Stimulated activated naive CD8-positive, alpha-beta T cell treated with anti-CD3 and anti-CD28 coated beads, Interleukin-15, Interleukin-2, amounts not matched to agents 100 ng/mL and 50 ng/mL, for 24 hours (primary cell): Measurements from ENCODE around the gene NFATC3.

Source experiments
- H3K27ac Mint-ChIP-seq: one replicate; pipeline ENCODE4 v1.8.0; 2021; ENCODE audit warnings: mild to moderate bottlenecking, mixed read lengths
- H3K27me3 Mint-ChIP-seq: one replicate; pipeline ENCODE4 v1.8.0; 2021; ENCODE audit warnings: mixed read lengths
- H3K36me3 Mint-ChIP-seq: one replicate; pipeline ENCODE4 v1.8.0; 2021; ENCODE audit warnings: low read depth, mixed read lengths
- H3K4me1 Mint-ChIP-seq: one replicate; pipeline ENCODE4 v1.8.0; 2021; ENCODE audit warnings: low read depth, mixed read lengths
- H3K4me3 Mint-ChIP-seq: one replicate; pipeline ENCODE4 v1.8.0; 2021; ENCODE audit warnings: mild to moderate bottlenecking, mixed read lengths
- H3K9me3 Mint-ChIP-seq: one replicate; pipeline ENCODE4 v1.8.0; 2021; ENCODE audit warnings: mixed read lengths

Gene NFATC3

DNA sequence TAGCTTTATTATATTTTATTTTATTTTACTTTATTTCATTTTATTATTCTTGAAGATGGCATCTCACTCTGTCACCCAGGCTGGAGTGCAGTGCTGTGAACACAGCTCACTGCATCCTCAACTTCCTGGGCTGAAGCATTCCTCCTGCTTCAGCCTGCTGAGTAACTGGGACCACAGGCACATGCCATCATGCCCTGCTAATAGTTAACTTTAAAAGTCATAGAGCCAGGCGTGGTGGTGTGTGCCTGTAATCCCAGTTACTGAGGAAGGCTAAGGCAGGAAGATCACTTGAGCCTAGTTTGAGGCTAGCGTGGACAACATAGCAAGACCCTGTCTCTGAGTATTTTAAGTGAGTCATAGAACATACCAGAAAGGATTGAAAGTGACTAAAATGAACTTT is 112.1 kb downstream of the NFATC3 start:
- peaks cover 30% of the 10 kb centered on the region for H3K36me3 Mint-ChIP-seq
- H3K4me3 Mint-ChIP-seq, result no peak overlapping the region
- H3K27me3 Mint-ChIP-seq, result no peaks in the 10 kb centered on the region
- H3K27ac Mint-ChIP-seq, result no peak overlapping the region
- no peaks in the 10 kb centered on the region for H3K9me3 Mint-ChIP-seq
- peaks cover 21% of the 10 kb centered on the region for H3K4me1 Mint-ChIP-seq

DNA sequence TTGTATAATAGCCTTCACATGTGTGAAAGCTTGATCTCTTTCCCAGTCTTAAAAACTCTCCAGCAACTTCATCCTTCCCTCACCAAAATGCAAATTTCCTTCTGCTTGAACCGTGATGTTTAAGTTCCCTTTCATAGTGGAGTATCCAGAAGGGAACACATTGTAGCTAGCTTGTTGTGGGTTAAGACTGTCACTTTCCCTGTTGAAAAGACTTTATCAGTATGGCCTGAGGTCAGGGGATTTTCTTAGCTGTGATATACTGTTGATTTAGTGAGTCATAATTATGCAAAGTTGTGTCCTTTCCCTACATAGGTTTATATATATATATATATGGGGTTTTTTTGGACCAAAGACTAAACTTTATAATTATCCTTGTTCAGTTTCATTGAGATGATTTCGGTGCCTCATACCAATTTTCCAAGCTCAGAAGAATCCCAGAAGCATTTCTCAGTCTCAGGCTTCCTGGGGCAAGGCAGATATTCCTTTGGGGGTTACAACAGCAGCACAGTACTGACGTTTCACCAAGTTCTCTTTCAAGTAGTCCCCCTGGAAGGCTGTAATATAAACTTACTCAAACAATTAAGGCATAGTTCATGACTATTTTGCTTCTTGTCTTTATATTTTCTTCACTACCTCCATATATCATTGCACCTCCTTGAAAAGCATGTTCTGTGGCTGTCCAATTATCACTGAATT is 115.1 kb downstream of the NFATC3 start:
- no peak overlapping the region for H3K4me3 Mint-ChIP-seq
- no peaks in the 10 kb centered on the region for H3K9me3 Mint-ChIP-seq
- H3K36me3 Mint-ChIP-seq, result peaks cover 19% of the 10 kb centered on the region
- no peaks in the 10 kb centered on the region for H3K27me3 Mint-ChIP-seq
- H3K4me1 Mint-ChIP-seq, result peaks cover 21% of the 10 kb centered on the region
- peak overlapping the region; percentile 59 for H3K27ac Mint-ChIP-seq

DNA sequence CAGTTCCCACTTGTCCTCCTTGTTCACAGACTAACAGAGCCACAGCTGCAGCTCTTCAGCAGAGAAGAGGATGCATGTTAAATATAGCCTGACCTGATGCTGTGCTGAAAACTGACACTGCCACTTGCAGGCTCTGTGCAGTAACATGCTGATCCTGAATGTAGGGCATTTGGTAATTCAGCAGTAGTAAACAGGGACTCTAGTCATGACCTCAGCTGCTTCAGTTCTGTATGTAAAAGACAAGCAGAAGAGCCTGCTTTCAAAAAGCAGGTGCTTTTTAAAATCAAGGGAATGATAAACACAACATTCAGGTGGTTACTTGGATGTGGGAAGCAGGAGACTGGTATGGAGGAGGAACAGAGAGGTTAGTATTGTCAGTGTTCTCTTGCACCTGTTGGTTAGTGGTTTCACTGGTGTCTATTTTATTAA is 116.9 kb downstream of the NFATC3 start:
- Mint-ChIP-seq H3K9me3 (no peaks in the 10 kb centered on the region), H3K27ac (no peak overlapping the region), H3K4me1 (peaks cover 21% of the 10 kb centered on the region), H3K27me3 (no peaks in the 10 kb centered on the region), H3K36me3 (peaks cover 27% of the 10 kb centered on the region), H3K4me3 (no peak overlapping the region)

DNA sequence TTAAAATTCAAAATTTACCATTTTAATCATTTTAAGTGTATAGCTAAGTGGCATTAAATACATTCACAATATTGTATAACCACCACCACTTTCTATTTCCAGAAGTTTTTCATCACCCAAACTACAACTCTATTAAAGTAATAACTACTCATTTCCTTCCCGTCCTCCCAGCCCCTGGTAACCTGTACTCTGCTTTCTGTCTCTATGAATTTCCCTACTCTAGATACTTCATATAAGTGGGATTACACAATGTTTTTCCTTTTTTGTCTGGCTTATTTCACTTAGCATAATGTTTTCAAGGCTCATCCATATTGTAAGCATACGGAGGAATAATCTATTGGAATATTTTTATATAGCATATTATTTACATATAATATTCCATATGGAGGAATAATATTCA is 121.1 kb downstream of the NFATC3 start:
- Mint-ChIP-seq H3K4me3 (no peak overlapping the region), H3K9me3 (no peaks in the 10 kb centered on the region), H3K27ac (peak overlapping the region; percentile 43), H3K4me1 (peaks cover 25% of the 10 kb centered on the region), H3K36me3 (peaks cover 30% of the 10 kb centered on the region), H3K27me3 (no peaks in the 10 kb centered on the region)

DNA sequence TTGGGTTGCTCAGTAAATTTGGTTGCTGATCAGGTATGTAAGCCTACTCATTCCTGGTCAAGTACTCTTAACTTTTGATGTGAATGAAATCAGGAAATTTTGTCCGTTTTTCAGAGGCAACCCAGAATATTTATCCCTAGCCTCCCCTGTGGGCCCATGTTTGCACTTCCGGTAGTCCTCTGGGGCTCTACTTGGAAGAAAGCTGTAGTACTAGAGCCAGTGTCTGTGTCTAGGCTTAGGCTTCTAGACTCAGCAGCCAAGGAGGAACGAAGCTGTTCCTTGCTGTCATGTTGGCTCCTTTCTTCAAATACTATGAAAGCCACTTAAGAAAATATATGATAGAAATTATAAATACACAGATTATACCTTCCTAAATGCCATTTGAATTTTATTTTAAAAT is 129.6 kb downstream of the NFATC3 start:
- Mint-ChIP-seq H3K9me3 (no peaks in the 10 kb centered on the region), H3K4me1 (peaks cover 38% of the 10 kb centered on the region), H3K27me3 (no peaks in the 10 kb centered on the region), H3K4me3 (no peak overlapping the region), H3K36me3 (peaks cover 34% of the 10 kb centered on the region), H3K27ac (peak overlapping the region; percentile 52)

DNA sequence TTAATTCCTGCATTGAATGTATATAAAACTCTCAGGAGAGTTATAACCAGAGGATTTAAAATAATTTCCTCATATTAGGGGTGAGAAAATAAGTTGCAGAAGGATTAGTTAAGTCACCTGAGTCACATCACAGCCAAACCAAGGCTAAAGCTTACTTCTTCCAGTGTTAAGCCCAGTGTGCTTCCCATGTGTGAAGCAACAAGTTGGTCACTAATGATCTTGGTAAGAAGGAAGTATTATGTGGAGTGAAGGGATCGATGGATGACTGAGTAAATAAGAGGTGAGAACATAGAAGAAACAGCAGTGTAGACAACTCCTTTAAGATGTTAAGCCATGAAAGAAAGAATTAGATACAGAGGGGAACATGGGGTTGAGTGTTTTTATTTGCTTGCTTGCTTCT is 130.1 kb downstream of the NFATC3 start:
- Mint-ChIP-seq H3K4me3 (no peak overlapping the region), H3K4me1 (peaks cover 33% of the 10 kb centered on the region), H3K27ac (peak overlapping the region; percentile 38), H3K27me3 (no peaks in the 10 kb centered on the region), H3K9me3 (no peaks in the 10 kb centered on the region), H3K36me3 (peaks cover 39% of the 10 kb centered on the region)

DNA sequence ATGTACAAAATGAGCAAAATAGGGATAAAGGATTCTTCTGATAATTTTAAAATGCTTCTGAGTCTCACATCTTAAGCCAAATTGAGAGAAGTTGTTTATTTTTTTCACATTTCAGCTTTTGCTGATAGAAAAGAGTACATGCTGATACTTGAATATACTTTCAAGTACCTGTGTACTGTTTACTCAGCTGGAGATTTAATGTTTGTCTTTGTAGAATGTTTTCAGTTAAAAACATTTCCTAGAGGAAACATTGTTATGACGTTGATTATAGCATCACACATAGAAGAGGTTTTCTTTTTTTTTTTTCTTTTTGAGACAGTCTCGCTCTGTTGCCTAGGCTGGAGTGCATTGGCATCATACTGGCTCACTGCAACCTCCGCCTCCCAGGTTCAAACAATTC is 131.1 kb downstream of the NFATC3 start:
- no peak overlapping the region for H3K4me3 Mint-ChIP-seq
- no peaks in the 10 kb centered on the region for H3K9me3 Mint-ChIP-seq
- no peaks in the 10 kb centered on the region for H3K27me3 Mint-ChIP-seq
- H3K27ac Mint-ChIP-seq, result peak overlapping the region; percentile 32
- peaks cover 41% of the 10 kb centered on the region for H3K36me3 Mint-ChIP-seq
- H3K4me1 Mint-ChIP-seq, result peaks cover 24% of the 10 kb centered on the region

DNA sequence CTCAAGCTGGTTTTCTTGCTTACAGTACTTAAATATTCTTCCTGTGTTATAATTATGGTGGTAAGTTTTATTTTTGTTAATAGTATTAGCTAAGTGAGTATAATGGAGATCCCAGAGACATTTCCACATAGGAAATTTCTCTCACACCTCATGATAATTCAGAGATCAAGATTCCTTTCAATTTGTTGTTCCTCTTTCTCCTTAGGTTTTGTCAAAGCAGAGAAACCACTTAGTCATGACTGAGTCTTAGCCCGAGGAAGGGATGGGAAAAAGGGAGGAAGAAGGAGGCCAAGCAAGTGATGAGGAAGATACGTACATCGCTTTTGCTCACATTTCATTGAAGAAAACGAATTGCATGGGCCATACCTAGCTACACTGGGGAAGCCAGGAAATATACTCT is 132.3 kb downstream of the NFATC3 start:
- peak overlapping the region; percentile 26 for H3K27ac Mint-ChIP-seq
- H3K36me3 Mint-ChIP-seq, result peaks cover 46% of the 10 kb centered on the region

DNA sequence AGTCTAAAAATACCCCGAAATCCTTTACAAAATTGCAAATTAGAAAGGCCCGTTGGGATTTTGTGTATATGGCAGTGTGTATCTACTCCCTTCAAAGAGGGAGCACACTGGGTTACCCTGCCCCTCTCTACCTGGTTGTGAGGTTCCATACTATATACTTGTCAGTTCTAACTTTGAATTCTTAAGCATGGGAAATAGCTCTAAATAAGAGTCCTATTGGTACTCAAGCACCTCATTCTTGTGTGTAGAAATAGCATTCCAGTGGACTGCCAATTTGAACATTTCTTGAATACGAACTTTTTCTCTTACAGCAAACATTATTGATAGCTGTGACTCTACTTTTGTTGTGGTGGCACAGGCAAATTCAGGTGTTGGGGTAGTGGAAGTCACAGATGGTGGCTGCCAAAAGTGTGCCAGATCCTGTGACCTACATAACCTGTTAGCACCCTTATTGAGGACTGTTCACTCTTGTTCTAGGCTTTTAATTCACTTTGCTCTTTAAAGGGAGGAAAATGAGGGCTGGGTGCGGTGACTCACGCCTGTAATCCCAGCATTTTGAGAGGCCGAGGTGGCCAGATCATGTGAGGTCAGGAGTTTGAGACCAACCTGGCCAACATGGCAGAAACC is 134.7 kb downstream of the NFATC3 start:
- H3K27ac Mint-ChIP-seq, result peak overlapping the region; percentile 53
- no peaks in the 10 kb centered on the region for H3K27me3 Mint-ChIP-seq
- H3K9me3 Mint-ChIP-seq, result no peaks in the 10 kb centered on the region
- H3K4me3 Mint-ChIP-seq, result no peak overlapping the region
- peaks cover 47% of the 10 kb centered on the region for H3K36me3 Mint-ChIP-seq
- peaks cover 7% of the 10 kb centered on the region for H3K4me1 Mint-ChIP-seq

More for the DNA sequence above, 132.3 kb downstream of the NFATC3 start:
- Mint-ChIP-seq H3K27me3 (no peaks in the 10 kb centered on the region), H3K4me1 (peaks cover 11% of the 10 kb centered on the region), H3K9me3 (no peaks in the 10 kb centered on the region), H3K4me3 (no peak overlapping the region)

DNA sequence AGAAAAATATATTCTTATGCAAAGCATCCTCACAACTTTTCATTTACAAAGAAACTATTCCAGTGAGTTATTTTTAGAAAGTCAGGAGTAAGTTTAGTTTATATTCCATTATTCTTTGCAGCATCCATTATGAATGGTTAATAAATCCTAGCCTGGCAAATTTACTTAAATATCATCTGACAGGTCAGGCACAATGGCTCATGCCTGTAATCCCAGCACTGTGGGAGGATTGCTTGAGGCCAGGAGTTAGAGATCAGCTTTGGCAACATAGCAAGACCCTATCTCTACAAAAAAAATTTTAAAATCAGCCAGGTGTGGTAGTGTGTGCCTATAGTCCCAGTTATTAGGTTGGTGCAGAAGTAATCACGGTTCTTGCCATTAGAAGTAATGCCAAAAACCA is 137.9 kb downstream of the NFATC3 start:
- Mint-ChIP-seq H3K27me3 (no peaks in the 10 kb centered on the region), H3K4me1 (peaks cover 34% of the 10 kb centered on the region), H3K36me3 (peaks cover 55% of the 10 kb centered on the region), H3K9me3 (no peaks in the 10 kb centered on the region), H3K4me3 (no peak overlapping the region), H3K27ac (no peak overlapping the region)

DNA sequence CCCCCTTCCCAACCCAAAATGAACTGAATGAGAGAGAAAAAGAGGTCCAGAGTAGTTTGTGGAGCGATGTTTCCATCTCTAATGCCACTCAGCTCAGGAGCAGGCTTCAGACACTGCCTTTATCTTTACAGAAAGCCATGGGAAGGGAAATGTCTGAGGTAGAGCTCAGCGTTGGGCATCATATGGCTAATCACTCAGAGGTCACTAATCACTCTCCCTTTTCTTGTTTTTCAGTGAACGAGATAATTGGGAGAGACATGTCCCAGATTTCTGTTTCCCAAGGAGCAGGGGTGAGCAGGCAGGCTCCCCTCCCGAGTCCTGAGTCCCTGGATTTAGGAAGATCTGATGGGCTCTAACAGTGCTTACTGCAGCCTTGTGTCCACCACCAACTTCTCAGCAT is 140.9 kb downstream of the NFATC3 start:
- H3K36me3 Mint-ChIP-seq, result peaks cover 49% of the 10 kb centered on the region
- H3K4me3 Mint-ChIP-seq, result no peak overlapping the region
- peak overlapping the region; percentile 63 for H3K27ac Mint-ChIP-seq
- no peaks in the 10 kb centered on the region for H3K9me3 Mint-ChIP-seq
- H3K4me1 Mint-ChIP-seq, result peaks cover 46% of the 10 kb centered on the region
- no peaks in the 10 kb centered on the region for H3K27me3 Mint-ChIP-seq

DNA sequence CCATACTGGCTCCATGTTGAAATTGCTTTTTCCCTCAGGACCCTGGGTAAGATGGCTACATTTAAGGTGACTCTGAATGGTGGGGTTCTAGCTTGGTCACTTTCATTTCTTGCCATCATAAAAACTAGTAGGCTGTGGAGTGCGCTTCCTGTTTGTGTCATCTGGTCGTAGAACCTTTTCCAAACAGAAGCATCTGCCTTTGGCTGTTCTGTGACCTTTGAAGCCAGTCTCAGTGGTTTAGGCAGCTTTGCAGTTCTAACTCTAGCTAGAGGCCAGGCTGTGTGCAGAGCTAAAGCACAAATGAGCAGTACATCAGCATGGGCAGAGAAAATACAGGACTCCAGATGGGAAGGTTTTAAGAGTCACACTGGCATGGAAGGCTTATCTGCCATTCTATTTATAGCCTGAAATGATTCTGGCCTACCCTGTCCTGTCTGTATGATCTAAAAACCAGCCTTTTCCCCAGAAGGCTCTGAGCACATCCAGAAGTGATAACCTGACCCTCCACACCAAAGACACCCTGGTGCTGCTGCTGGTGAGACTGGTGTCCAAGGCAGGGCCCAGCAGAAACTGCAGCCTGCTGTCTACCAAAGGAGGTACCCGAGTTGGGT is 142.1 kb downstream of the NFATC3 start:
- Mint-ChIP-seq H3K27me3 (no peaks in the 10 kb centered on the region), H3K4me1 (peaks cover 46% of the 10 kb centered on the region), H3K4me3 (peak overlapping the region; percentile 51), H3K36me3 (peaks cover 39% of the 10 kb centered on the region), H3K9me3 (no peaks in the 10 kb centered on the region), H3K27ac (peak overlapping the region; percentile 87)

DNA sequence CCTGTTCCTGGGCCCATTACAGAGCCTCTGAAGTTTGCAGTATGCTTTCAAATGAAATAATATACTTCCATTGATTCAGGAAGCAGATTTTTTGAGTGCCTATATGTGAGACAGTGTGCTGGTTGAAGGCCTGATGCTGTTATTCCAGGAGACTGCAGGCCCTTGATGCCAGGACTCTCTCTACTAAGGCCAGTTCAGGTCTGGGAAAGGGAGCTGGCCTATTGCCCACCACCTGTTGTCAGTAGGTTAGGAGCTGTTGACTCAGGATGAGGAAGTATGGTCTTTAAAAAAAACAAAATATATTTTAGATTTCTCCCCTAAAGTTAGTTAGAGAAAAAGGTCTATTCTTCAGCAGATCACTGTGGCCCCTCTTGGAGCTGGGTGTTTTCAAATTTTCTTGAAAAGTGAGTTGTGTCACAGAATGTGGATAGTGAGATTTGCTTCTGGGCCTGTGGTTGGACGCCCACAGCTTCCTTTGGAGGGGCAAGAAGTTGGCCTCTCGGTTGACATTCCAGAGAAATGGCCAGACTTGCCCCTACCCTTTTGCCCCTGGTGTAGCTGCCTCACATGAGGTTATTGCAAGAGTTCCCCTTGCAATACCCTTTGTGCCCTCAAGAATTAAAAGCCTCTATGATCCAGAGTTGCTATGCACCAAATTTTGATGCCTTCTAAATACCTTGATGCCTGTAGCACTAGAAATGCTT is 142.8 kb downstream of the NFATC3 start:
- Mint-ChIP-seq H3K27me3 (no peaks in the 10 kb centered on the region), H3K9me3 (no peaks in the 10 kb centered on the region), H3K36me3 (peaks cover 32% of the 10 kb centered on the region), H3K4me3 (peak overlapping the region; percentile 59), H3K27ac (peak overlapping the region; percentile 87), H3K4me1 (peaks cover 50% of the 10 kb centered on the region)

DNA sequence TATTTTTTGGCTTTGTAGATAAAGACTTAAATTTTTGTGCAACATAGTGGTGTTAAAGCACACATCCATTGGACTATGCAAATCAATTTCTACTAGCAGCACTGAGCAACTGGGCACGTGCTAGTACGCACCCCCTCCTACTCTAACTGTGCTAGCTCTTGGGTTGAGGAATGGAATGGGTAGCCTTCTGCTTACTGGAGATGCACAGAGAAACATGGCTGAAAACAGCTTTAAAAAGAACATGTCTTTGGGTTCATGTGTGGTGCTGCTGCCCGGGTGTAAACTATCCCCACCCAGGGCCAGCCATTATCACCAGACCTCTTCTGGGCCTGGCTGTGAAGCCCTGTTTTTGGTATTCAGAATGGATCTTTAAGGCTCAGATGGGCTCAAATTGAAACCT is 143.5 kb downstream of the NFATC3 start:
- H3K4me1 Mint-ChIP-seq, result peaks cover 55% of the 10 kb centered on the region

More for the DNA sequence above, 143.5 kb downstream of the NFATC3 start:
- Mint-ChIP-seq H3K27ac (no peak overlapping the region), H3K4me3 (no peak overlapping the region), H3K36me3 (peaks cover 32% of the 10 kb centered on the region), H3K27me3 (no peaks in the 10 kb centered on the region), H3K9me3 (no peaks in the 10 kb centered on the region)
